MM.1S (cell line): Measurements from ENCODE around the gene AFAP1.

Experiments
- DNase-seq: peaks from one replicate; pipeline ENCODE4 v3.0.0-alpha.2; 2015
- H2AFZ ChIP-seq: fragments of 300-600 bp; sonication (generic); 2 replicates; pipeline ENCODE4 v1.6.0; 2016; ENCODE audit warnings: antibody characterized with exemption, low read length
- H3F3A ChIP-seq: fragments of 300-600 bp; sonication (generic); 2 replicates; pipeline ENCODE4 v1.6.1; 2016; ENCODE audit warnings: mild to moderate bottlenecking, antibody characterized with exemption, low read length, moderate library complexity, mixed read lengths; ENCODE audit not compliant: insufficient read depth
- H3K27ac ChIP-seq: fragments of 300-600 bp; sonication (generic); 2 replicates; pipeline ENCODE4 v1.5.1; 2016; ENCODE audit warnings: mild to moderate bottlenecking, low read length
- H3K27me3 ChIP-seq: fragments of 300-600 bp; sonication (generic); replicated peaks from 2 replicates; pipeline ENCODE4 v1.6.0; 2016; ENCODE audit warnings: low read length; ENCODE audit not compliant: insufficient read depth
- H3K36me3 ChIP-seq: fragments of 300-600 bp; sonication (generic); replicated peaks from 2 replicates; pipeline ENCODE4 v1.6.1; 2016; ENCODE audit warnings: mild to moderate bottlenecking, low read length, mixed read lengths; ENCODE audit not compliant: insufficient read depth
- H3K4me1 ChIP-seq: fragments of 300-600 bp; sonication (generic); 2 replicates; pipeline ENCODE4 v1.6.1; 2016; ENCODE audit warnings: low read length, mixed read lengths
- H3K4me2 ChIP-seq: fragments of 300-600 bp; sonication (generic); 2 replicates; pipeline ENCODE4 v1.6.0; 2016; ENCODE audit warnings: low read depth, low read length
- H3K4me3 ChIP-seq: fragments of 300-600 bp; sonication (generic); 2 replicates; pipeline ENCODE4 v1.5.1; 2016; ENCODE audit warnings: low read length, mixed read lengths
- H3K79me2 ChIP-seq: fragments of 300-600 bp; sonication (generic); 2 replicates; pipeline ENCODE4 v1.6.1; 2016; ENCODE audit warnings: mixed run types, low read length, mixed read lengths
- H3K9ac ChIP-seq: fragments of 300-600 bp; sonication (generic); 2 replicates; pipeline ENCODE4 v1.6.1; 2016; ENCODE audit warnings: low read length, mixed read lengths
- H3K9me2 ChIP-seq: fragments of 300-600 bp; sonication (generic); replicated peaks from 2 replicates; pipeline ENCODE4 v1.6.1; 2016; ENCODE audit warnings: mild to moderate bottlenecking, low read length, mixed read lengths; ENCODE audit not compliant: insufficient read depth
- H3K9me3 ChIP-seq: fragments of 300-600 bp; sonication (generic); replicated peaks from 2 replicates; pipeline ENCODE4 v1.6.1; 2016; ENCODE audit warnings: mild to moderate bottlenecking, low read length, mixed read lengths; ENCODE audit not compliant: insufficient read depth
- H4K20me1 ChIP-seq: fragments of 300-600 bp; sonication (generic); 2 replicates; pipeline ENCODE4 v1.6.1; 2016; ENCODE audit warnings: mild to moderate bottlenecking, low read length, moderate library complexity, mixed read lengths; ENCODE audit not compliant: insufficient read depth
- CTCF ChIP-seq: fragments of 300-600 bp; sonication (generic); IDR thresholded peaks from 2 replicates; pipeline ENCODE4 v1.5.1; 2016; ENCODE audit warnings: antibody characterized with exemption, low read length, mixed read lengths
- EZH2 ChIP-seq: fragments of 300-600 bp; sonication (generic); optimal IDR thresholded peaks from 2 replicates; pipeline ENCODE3; 2017; ENCODE audit warnings: low read depth, mild to moderate bottlenecking, antibody characterized with exemption, low read length, mixed read lengths
- EZH2phosphoT487 ChIP-seq: fragments of 300-600 bp; sonication (generic); IDR thresholded peaks from 2 replicates; pipeline ENCODE4 v1.6.1; 2018; ENCODE audit warnings: antibody characterized with exemption, low read length

Gene AFAP1

DNA sequence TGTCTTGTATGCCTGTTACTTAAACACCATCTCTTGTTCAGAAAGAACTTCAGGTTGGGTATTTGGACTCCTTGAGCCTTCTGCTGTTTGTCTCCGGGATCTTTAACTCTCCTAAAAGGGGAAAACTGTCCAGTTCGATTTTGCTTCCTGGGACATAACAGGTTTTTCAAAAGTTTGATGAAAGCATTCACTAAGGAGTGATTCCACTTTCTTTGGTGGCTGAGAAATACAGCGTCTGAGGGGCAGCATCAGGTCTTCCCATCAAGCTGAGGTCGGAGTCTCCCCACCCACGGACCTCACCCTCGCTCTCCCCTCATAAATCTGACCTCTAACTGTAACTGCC, 1.4 kb downstream of the AFAP1 start:
- H3K36me3 ChIP-seq, result no peaks in the 10 kb centered on the region
- H3K4me2 ChIP-seq, result no peak overlapping the region
- no peak overlapping the region for H3K27ac ChIP-seq
- H3K4me3 ChIP-seq, result no peak overlapping the region
- no peaks in the 10 kb centered on the region for H3K79me2 ChIP-seq
- no peaks in the 10 kb centered on the region for H3K9me2 ChIP-seq
- no peak overlapping the region for H2AFZ ChIP-seq
- peaks cover 68% of the 10 kb centered on the region for H3K27me3 ChIP-seq
- no peak overlapping the region for H3K9ac ChIP-seq
- H3F3A ChIP-seq, result no peaks in the 10 kb centered on the region
- H3K9me3 ChIP-seq, result no peaks in the 10 kb centered on the region
- H3K4me1 ChIP-seq, result no peaks in the 10 kb centered on the region
- no peak for TF ChIP-seq EZH2
- TF ChIP-seq EZH2phosphoT487, result no peak
- no peak for TF ChIP-seq CTCF
- DNase-seq, result no peak
- no peaks in the 10 kb centered on the region for H4K20me1 ChIP-seq

GRCh38 chr4:7937006-7937405, 2.7 kb downstream of the AFAP1 start:
- Histone ChIP-seq H3K4me2 (no peak overlapping the region), H3K79me2 (no peaks in the 10 kb centered on the region), H3F3A (no peaks in the 10 kb centered on the region), H3K36me3 (no peaks in the 10 kb centered on the region), H3K27me3 (peaks cover 67% of the 10 kb centered on the region), H3K9me2 (no peaks in the 10 kb centered on the region), H3K9ac (no peak overlapping the region), H3K4me3 (no peak overlapping the region), H3K9me3 (no peaks in the 10 kb centered on the region), H4K20me1 (no peaks in the 10 kb centered on the region), H3K27ac (no peak overlapping the region), H2AFZ (no peak overlapping the region), H3K4me1 (no peaks in the 10 kb centered on the region)
- no peak for TF ChIP-seq CTCF
- no peak for TF ChIP-seq EZH2
- no peak for TF ChIP-seq EZH2phosphoT487
- no peak for DNase-seq

DNA sequence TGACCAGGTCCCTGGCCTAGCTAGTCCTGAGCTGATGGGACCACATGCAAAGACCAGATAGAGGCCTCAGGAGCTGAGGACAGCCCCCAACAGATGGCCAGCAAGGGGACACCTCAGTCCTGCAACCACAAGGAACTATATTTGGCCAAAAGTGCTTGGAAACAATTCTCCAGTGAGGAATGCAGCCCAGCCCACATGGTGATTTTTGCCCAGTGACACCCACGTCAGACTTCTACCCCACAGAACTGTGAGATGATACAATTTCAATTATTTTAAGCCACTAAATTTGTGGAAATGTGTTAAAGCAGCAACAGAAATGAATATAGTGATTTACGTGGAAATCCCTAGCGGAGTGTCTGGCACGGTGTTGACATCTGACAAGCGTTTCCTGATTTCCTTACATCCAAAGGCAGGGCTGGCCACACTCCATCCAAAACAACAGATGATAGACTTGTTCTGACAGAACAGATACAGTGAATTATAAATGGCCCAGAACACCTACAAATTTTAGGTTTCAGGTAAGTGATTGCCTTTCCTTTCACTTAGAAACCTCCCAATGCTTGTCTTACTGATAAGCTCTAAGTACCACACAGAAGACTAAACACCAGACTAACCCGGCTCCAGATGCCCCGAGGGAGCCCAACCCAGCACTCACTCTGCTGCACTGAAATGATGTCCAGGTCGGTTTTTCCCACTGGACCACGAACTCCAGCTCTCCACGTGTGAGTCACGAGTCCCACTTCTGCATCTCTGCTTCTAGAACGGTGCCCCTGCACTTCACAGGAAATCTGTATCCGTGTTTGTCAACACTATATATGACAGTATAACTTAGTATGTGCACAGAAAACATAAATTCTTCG, 5.8 kb downstream of the AFAP1 start:
- Histone ChIP-seq H3F3A (no peaks in the 10 kb centered on the region), H3K4me1 (no peaks in the 10 kb centered on the region), H3K4me3 (no peak overlapping the region), H3K27me3 (peaks cover 94% of the 10 kb centered on the region), H3K36me3 (no peaks in the 10 kb centered on the region), H4K20me1 (no peaks in the 10 kb centered on the region), H3K9me3 (no peaks in the 10 kb centered on the region), H3K79me2 (no peaks in the 10 kb centered on the region), H3K9ac (no peak overlapping the region), H3K27ac (no peak overlapping the region), H2AFZ (no peak overlapping the region), H3K9me2 (no peaks in the 10 kb centered on the region), H3K4me2 (no peak overlapping the region)
- DNase-seq, result no peak
- TF ChIP-seq CTCF, result no peak
- TF ChIP-seq EZH2phosphoT487, result no peak
